BLaER1 (cell line): Measurements from ENCODE around the gene HPCAL1.

Experiments used
- H3K27ac ChIP-seq: shearing (Covaris generic); formaldehyde crosslinking; 2 replicates; pipeline ENCODE4 v1.8.1; 2022
- H3K27me3 ChIP-seq: shearing (Covaris generic); formaldehyde crosslinking; 2 replicates; pipeline ENCODE4 v1.8.1; 2022
- H3K36me3 ChIP-seq: shearing (Covaris generic); formaldehyde crosslinking; 2 replicates; pipeline ENCODE4 v1.8.1; 2022
- H3K4me1 ChIP-seq: shearing (Covaris generic); formaldehyde crosslinking; 2 replicates; pipeline ENCODE4 v1.8.1; 2022
- H3K4me2 ChIP-seq: shearing (Covaris generic); formaldehyde crosslinking; 2 replicates; pipeline ENCODE4 v1.8.1; 2022
- H3K4me3 ChIP-seq: shearing (Covaris generic); formaldehyde crosslinking; 2 replicates; pipeline ENCODE4 v1.8.1; 2022
- H3K9ac ChIP-seq: shearing (Covaris generic); formaldehyde crosslinking; 2 replicates; pipeline ENCODE4 v1.8.1; 2022
- H3K9me3 ChIP-seq: shearing (Covaris generic); formaldehyde crosslinking; 2 replicates; pipeline ENCODE4 v1.8.1; 2022
- H4K20me1 ChIP-seq: shearing (Covaris generic); formaldehyde crosslinking; 2 replicates; pipeline ENCODE4 v1.8.1; 2022
- Cebpa-rat ChIP-seq: shearing (Covaris generic); IDR thresholded peaks from 2 replicates; pipeline ENCODE4 v1.8.1; 2022

HPCAL1 gene

DNA sequence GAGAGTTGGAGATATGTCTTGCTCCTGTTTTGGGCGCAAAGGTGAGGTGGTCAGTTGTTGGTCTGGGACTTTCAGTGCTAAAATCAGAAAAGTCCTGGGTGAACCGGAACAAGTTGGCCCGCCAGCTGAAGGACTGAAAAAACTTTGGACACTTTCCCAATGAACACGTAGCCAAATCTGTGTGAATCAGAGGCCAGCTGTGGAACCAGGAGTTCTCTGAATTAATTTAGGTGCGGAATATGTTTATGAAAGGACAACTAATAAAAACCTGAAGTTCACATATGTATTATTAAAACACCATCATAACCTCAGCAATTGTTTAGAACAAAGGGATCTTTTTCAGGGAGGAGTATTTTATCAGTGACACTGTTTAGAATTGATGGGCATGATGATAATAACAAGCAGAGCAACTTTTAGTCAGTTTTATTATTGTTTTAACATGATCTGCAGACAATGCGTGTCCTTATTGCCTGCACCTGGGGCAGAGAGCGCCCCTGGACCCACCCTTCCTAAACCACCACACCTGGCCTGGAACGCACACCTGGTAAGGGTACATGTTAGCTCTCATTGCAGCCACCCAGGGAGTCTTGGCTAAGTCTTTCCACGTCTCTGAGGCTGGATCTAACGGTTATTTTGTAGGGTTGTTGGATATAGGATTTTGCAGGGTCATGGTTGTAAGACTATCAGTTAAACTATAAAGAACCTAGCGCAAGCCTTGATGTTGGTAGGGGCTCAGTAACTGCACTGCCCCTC lies 155.3 kb downstream of the HPCAL1 start:
- no peak for TF ChIP-seq Cebpa-rat

DNA sequence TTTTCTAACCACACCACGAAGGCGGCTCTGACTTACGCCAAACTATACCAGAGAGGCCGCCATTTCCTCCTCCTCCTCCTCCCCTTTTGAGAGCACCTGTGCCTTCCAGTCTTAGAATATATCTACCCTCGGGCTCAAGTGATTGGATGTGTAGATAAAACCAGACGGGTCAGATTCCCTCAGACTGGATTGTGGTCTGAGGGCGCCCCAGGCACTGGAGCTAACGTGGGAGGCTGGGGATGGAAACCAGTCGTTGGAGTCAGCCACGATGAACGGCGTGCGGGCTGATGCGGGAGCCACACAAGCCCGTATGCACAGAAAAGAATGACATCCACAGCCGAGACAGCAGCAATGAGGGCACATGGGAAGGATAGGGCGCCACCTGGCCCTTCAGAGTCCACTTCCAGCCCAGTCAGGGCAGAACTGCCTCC lies 157.7 kb downstream of the HPCAL1 start:
- Histone ChIP-seq H3K4me2 (no peak overlapping the region), H3K9ac (no peak overlapping the region), H3K4me1 (0 out of 2 replicates have a peak, but pooled peaks cover 14% of the 10 kb centered on the region), H4K20me1 (no peaks in the 10 kb centered on the region), H3K27me3 (no peaks in the 10 kb centered on the region), H3K36me3 (no peaks in the 10 kb centered on the region), H3K4me3 (no peak overlapping the region), H3K9me3 (no peaks in the 10 kb centered on the region), H3K27ac (no peak overlapping the region)
- TF ChIP-seq Cebpa-rat: no peak

More for the DNA sequence above, 155.3 kb downstream of the HPCAL1 start:
- H3K4me1 ChIP-seq: peaks cover 32% of the 10 kb centered on the region
- H4K20me1 ChIP-seq: no peaks in the 10 kb centered on the region
- no peaks in the 10 kb centered on the region for H3K27me3 ChIP-seq
- H3K4me3 ChIP-seq: no peak overlapping the region
- H3K9me3 ChIP-seq: no peaks in the 10 kb centered on the region
- H3K27ac ChIP-seq: no peak overlapping the region
- no peaks in the 10 kb centered on the region for H3K36me3 ChIP-seq
- no peak overlapping the region for H3K4me2 ChIP-seq
- H3K9ac ChIP-seq: no peak overlapping the region

DNA sequence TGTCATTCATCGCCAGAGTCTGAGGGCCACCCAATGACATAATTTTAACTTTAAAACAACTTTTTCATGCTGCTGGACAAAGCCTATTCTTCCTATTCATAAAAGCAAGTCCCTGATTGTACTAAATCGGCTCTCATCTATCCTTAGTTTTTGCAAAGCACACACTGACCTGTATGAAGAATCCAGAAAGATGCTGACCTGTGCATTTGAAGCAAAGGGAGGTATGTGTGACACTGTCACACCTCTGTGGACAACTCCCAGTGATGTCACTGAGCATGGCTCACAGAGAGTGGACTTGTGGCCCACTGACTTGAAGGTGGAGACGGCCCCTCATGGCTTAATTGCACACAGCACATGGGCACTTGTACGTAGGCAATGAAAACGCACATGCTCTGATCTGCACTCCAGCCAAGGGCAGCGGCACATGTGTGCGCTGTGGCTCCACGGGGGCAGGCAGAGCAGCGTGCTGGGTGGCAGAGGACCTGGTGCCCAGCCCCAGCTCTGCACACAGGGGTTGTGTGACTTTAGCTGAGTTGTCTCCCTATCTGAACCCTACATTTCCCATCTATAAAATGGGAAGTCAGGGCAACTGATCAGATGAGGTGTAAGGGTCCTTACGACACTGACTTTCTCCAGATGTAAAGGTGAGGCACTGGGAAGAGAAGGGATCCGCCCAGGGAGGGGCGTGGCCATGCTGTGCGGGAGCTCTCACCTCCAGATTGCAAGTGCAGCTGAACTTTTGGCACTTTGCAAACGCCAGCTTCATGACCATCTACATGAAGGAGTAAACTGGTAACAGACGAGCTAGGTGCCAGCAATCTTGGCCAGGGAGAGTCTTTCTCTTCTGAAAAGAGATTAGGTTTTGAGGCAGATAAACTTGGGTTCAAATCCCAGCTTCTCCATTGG lies 159.7 kb downstream of the HPCAL1 start:
- no peaks in the 10 kb centered on the region for H3K9me3 ChIP-seq
- H3K4me3 ChIP-seq: no peak overlapping the region
- H3K36me3 ChIP-seq: no peaks in the 10 kb centered on the region
- no peaks in the 10 kb centered on the region for H4K20me1 ChIP-seq
- H3K27me3 ChIP-seq: no peaks in the 10 kb centered on the region
- 0 out of 2 replicates have a peak, but pooled peaks cover 14% of the 10 kb centered on the region for H3K4me1 ChIP-seq
- H3K27ac ChIP-seq: no peak overlapping the region
- no peak for TF ChIP-seq Cebpa-rat
- no peak overlapping the region for H3K9ac ChIP-seq
- H3K4me2 ChIP-seq: no peak overlapping the region

DNA sequence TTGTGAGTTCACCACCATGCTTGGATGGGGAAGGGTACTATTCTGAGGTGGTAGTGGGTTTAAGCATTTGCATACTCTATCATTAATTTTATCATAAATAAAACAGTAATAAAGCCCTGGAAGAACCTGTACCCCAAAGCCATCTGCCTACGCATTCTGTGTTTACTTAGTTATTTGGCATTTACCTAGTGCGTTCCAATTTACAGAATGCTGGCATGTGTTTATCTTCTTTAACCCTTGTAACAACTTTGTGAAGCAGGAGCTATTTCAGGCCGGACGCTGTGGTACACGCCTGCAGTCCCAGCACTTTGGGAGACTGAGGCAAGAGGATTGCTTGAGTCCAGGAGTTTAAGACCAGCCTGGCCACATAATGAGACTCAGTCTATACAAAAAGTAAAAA lies 163.2 kb downstream of the HPCAL1 start:
- Histone ChIP-seq H3K4me3 (no peak overlapping the region), H3K27me3 (no peaks in the 10 kb centered on the region), H3K4me1 (peaks cover 4% of the 10 kb centered on the region; the same call in 1 of the 2 replicates), H3K27ac (no peak overlapping the region), H3K36me3 (no peaks in the 10 kb centered on the region), H3K4me2 (no peak overlapping the region), H4K20me1 (no peaks in the 10 kb centered on the region), H3K9me3 (no peaks in the 10 kb centered on the region), H3K9ac (no peak overlapping the region)
- no peak for TF ChIP-seq Cebpa-rat

DNA sequence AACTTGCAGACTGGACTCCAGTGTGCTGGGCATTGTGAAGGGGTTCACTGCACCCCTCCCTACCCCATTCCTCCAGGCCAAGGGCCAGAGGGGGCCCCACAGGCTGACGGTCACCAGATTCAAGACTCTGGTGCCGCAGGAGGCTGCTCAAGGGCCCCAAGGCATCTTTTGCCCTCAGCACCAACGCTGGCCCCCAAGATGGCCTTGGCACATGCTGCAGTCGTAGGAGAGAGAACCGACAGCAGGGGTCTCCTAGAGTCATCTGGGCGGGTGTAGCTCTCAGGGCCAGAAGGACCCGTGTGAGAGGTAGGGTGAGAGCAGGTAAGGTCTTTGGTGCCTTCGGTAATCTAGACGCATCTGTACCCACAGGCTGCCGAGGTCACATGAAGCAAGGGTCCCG lies 164.1 kb downstream of the HPCAL1 start:
- Histone ChIP-seq H3K27ac (no peak overlapping the region), H3K36me3 (no peaks in the 10 kb centered on the region), H3K4me2 (no peak overlapping the region), H3K4me1 (peaks cover 13% of the 10 kb centered on the region), H3K9me3 (no peaks in the 10 kb centered on the region), H4K20me1 (no peaks in the 10 kb centered on the region), H3K9ac (no peak overlapping the region), H3K27me3 (no peaks in the 10 kb centered on the region), H3K4me3 (no peak overlapping the region)
- TF ChIP-seq Cebpa-rat: no peak

DNA sequence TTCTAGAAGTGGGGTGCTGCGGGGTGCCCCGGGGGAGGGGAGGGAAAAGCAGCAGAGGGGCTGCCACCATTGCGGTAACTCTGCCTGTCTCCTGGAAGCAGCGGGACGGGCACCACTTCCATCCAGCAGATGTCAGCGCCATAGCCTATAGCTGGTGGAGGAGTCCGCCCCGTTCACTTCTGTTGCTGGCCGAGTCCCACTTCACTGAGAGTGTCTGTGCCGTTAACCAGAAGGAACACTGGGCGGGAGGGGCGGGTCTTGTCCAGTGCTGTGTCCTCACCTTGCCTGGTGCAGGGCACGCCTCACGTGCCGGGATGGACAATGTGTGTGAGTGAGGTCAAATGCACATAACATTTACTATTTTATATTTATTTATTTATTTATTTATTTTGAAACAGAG lies 164.7 kb downstream of the HPCAL1 start:
- no peaks in the 10 kb centered on the region for H3K9me3 ChIP-seq
- H3K9ac ChIP-seq: no peak overlapping the region
- H3K4me3 ChIP-seq: no peak overlapping the region
- peaks cover 19% of the 10 kb centered on the region for H3K4me1 ChIP-seq
- no peak overlapping the region for H3K27ac ChIP-seq
- no peak overlapping the region for H3K4me2 ChIP-seq
- no peak for TF ChIP-seq Cebpa-rat
- H3K36me3 ChIP-seq: no peaks in the 10 kb centered on the region
- H3K27me3 ChIP-seq: no peaks in the 10 kb centered on the region
- no peaks in the 10 kb centered on the region for H4K20me1 ChIP-seq

DNA sequence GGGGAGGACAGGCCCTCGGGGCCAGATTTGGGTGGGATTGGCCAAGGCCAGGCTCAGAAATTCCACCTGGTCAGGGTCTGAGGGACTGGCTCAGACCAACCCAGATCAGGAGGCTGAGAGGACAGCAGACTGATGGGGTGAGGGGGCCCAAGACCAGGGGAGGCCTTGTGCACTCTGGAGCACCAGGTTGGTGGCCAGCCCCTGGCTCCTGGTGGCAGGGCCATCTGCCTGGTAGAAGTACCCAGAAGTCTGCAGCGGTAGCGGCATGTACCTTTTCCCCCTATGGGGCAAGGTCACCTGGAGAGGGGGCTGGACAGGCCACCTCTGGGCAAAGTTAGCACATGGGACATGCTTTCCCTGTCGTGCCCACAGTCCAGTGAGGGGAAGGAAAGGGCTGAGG lies 166.6 kb downstream of the HPCAL1 start:
- H3K27ac ChIP-seq: no peak overlapping the region
- no peak for TF ChIP-seq Cebpa-rat
- H3K9me3 ChIP-seq: no peaks in the 10 kb centered on the region
- H3K9ac ChIP-seq: no peak overlapping the region
- H3K4me3 ChIP-seq: no peak overlapping the region
- no peak overlapping the region for H3K4me2 ChIP-seq
- no peaks in the 10 kb centered on the region for H3K27me3 ChIP-seq
- H3K36me3 ChIP-seq: no peaks in the 10 kb centered on the region
- H4K20me1 ChIP-seq: no peaks in the 10 kb centered on the region
- peaks cover 34% of the 10 kb centered on the region for H3K4me1 ChIP-seq

DNA sequence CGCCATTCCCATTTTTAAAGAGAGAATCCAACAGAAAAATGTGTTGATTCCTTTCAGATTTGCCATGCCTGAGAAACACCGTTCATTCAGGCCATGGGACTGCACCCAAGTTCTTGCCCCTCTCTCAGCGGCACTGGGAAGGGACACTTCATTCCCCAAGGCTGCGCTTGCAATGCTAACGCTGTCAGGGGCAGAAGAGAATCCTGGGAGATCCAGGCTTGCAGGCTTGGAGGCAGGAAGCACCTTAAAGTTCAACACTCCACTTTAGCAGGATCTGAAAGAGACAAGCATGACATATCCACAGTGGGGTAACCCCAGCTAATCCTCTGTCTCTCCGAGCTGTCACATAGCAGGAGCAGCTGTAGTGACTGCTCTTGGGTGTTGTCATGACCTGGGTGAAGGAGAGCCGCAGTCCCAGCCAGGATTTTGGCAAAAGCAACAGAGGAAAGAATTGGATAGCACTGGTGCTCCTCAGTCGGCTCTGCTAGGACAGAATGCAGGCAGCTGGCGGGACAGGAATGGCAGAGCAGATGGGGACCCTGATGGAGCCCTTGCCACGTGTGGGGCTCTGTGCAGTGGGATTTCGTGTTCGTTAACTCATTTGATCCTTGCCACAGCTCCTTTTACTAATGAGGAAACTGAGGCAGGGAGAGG lies 167.4 kb downstream of the HPCAL1 start:
- H3K4me3 ChIP-seq: no peak overlapping the region
- H3K36me3 ChIP-seq: no peaks in the 10 kb centered on the region
- peaks cover 42% of the 10 kb centered on the region for H3K4me1 ChIP-seq
- H3K9me3 ChIP-seq: no peaks in the 10 kb centered on the region
- no peak for TF ChIP-seq Cebpa-rat
- no peak overlapping the region for H3K27ac ChIP-seq
- H4K20me1 ChIP-seq: no peaks in the 10 kb centered on the region
- no peaks in the 10 kb centered on the region for H3K27me3 ChIP-seq
- no peak overlapping the region for H3K9ac ChIP-seq
- H3K4me2 ChIP-seq: no peak overlapping the region

DNA sequence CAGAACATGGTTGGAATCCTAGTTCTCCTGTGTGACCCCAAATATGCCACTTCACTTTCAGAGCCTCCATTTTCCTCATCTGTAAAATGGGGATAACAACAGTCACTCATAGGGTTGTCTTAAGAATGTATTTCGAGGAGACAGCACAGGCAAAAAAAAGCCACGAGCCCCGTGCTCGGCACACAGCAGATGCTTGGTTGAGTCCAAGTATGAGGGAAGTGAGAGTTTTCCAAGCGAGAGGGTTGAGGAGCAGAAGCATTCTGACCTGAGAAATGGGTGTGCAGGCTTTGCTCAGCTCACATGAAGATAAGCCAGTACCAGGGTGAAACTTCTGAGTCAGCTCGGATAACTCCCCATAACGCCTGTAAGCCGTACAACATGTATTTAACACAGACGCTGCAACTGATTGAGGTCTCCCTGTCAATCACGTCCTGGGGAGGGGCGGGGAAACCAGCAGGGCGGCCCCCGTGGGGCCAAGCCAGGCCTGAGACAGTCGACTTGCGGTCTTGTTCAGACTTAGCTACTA lies 168.4 kb downstream of the HPCAL1 start:
- Histone ChIP-seq H3K4me3 (no peak overlapping the region), H4K20me1 (no peaks in the 10 kb centered on the region), H3K9me3 (no peaks in the 10 kb centered on the region), H3K27me3 (no peaks in the 10 kb centered on the region), H3K27ac (no peak overlapping the region), H3K9ac (no peak overlapping the region), H3K4me1 (peaks cover 52% of the 10 kb centered on the region), H3K36me3 (no peaks in the 10 kb centered on the region), H3K4me2 (peak overlapping the region; percentile 7; the same call in 1 of the 2 replicates)
- TF ChIP-seq Cebpa-rat: no peak
